Measurements from ENCODE around the gene SLC16A10.

DNA sequence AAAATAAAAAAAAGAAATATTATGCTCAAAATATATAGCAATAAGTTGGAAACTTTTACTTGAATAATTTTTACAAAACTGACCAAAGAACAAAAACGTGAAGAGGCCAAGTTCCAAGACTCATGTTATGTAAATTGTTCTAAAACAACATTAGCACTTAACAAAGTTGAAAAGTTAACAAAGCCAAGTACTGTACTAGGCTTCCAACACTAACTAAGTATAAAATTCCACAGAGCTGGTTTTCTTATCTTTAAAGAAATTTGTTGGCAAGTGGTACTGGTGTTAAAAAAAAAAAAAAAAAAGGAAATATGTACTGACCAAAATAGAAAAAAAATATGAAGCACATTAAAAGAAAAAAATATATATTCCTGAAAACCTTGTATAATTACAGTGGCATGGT lies 127.8 kb downstream of the SLC16A10 start:
- TF ChIP-seq EZH2 (IDR thresholded peaks at IDR 0.05) (no peak), POLR2AphosphoS5 (IDR thresholded peaks at IDR 0.05; ENCODE audit: borderline replicate concordance, low read depth, low read length) (no peak), FOXP2 (optimal IDR thresholded peaks at IDR 0.05; ENCODE audit: control extremely low read depth, extremely low read length, insufficient read depth) (no peak)
